GM21390 (cell line): ENCODE results near the gene VLDLR.

Experiments used
- ATAC-seq: cut with Tn5 transposase; IDR thresholded peaks from one replicate; pipeline ENCODE4 v1.9.1; 2021; ENCODE audit not compliant: unreplicated experiment

Gene VLDLR

GRCh38 chr9:2620919-2621721, 467 bp upstream of the VLDLR start:
- ATAC-seq: peak; percentile 55

DNA sequence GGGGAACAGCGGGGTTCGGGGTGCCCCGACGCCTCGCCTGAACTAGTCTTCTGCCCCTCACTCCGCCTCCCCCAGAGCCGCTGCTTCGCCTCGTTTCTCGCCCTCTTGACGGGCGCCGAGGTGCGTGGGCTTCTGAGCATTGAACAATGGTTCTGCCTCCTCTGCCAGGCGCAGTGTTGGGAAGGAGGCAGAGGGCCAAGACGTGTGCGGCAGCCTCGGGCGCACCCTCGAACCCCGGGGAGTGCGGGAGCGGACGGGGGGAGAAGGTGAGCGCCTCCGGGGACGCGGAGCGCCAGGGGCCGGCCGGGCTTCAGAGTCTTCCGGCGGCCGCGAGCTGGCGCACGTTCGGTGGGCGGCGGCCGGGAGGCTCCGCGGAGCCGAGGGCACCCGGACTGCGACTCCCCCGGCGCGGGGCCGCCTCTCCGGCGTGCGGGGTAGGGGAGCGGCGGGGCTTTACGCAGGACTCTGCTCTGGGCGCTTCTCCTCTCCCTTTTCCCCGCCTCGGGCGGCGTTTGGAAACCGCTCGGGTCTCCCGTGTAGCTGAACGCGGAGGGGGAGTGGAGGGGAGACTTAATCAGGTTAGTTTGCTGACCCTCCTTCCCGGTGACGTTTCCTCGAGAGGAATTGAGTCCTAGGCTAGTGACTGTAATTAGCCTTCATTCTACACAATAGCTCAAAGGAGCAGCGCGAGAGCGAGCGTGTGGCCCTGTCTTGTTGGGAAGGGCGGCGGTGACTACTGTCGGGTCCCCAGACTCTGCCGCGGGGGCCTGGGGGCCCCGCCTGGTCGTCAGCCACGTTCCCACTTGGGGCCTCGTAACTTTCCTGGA, 1.1 kb downstream of the VLDLR start:
- peak; percentile 32 for ATAC-seq

DNA sequence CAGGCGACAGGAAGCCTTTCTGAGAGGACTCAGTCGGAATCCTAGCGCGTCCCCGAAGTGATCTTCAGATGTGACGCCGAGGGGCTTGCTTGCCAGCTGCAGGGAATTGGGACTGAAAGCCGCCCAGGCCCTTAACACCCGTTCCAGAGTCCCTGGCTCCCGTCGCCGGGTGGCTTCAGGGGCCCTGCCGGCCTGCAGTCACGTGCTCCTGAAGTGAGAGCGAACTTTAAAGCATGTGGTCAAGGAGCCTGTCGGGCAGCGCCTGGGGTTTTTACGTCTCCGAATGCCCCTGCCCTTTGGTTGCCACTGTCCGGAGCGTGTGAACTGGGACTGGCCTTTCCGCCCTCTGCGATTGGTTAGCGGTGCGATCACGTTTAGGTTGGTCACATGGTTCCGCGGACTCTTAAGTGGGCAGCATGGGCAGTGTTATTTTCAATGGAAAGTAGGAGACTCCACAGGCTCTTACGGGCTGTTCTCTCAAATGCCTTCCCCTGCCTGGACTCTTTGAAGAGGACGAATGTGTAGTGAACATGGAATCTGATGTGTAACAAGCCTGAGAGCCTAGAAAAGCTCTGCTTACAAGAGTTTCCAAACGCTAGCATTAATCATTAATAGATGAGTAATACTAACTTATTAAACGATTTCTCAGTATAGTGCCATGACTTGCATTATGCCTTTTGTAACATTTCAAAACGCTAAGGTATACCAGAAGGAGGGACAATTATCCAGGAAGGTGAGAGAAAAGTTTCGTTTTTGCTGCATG, 1.9 kb downstream of the VLDLR start:
- ATAC-seq: no peak

DNA sequence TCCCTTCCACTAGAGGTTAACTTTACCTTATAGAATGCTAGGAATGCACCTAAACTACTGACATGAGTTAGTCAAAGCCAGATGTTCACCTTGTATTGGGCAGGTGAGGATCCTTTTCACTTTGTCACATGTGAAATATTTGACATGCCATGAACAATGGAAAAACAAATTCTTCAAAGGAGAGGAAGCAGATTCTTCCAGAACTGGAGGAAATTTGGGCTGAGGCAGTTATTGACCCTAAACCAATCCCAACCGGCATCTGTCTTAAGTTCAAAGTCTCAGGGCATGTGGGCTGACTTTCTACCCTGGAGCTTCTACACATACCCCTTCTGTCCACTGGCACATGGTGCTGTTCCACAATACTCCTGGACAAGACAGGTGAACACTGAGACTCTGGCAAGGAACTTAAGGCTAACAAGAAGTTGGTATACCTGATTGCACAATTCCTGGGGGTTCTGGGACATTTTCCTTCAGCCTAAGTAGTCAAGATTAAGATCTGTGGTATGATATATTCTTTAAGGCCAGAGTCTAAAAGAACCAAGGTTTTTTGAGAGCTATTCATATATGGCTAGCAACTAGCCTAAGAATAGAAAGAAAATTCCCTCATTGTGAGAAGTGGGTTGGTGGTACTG, 2.6 kb downstream of the VLDLR start:
- no peak for ATAC-seq

GRCh38 chr9:2625427-2625826, 3.8 kb downstream of the VLDLR start:
- ATAC-seq: no peak

- no peak for ATAC-seq
Measured at GRCh38 chr9:2628919-2629318, 7.3 kb downstream of the VLDLR start.

DNA sequence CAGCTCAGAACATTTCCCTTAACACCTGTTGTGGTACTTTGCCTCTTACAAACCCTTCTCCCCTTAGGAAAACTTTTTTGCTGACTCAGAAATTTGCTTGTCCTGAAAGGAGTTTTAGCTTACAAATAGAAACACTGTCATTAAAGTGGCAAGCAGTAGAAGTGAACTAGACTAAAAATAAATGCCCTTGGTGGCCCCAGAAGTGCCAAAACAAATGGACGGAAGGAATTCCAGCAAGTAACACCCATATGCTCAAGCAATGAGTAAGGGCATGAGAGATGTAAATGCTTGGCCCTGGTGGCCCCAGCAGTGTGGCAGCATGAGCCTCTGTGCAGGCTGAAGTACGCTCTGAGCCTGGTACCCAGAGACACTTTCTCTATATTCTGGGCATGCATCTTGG, 8.6 kb downstream of the VLDLR start:
- no peak for ATAC-seq

DNA sequence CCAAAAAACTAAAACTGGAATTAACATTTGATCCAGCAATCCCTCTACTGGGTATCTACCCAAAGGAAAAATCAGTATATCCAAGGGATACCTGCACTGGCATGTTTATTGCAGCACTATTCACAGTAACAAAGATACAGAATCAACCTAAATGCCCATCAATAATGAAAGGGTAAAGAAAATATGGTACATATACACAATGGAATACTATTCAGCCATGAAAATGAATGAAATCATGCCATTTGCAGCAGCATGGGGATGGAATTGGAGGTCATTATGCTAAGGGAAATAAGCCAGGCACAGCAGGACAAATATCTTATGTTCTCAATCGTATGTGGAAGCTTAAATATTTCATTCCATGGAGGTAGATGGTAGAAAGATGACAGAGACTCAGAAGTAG, 9.7 kb downstream of the VLDLR start:
- no peak for ATAC-seq

DNA sequence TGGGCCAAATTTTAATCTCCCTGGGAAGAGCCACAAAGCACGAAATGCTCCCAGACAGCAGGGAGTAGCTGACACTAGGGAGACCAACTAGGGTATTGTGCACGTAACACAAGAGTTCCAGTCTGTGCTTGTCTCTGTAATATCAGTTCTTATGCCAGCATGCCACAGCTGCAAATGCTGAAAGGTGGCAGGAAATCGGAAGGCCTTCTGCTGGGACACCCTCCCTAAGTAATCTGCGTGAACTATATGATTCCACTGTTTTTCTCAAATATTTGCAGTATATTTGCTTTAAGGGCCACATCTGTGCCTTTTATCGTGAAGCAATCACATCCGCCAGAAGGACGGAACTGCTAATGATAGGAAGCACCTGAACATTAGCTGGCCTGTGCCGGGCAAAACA, 12.6 kb downstream of the VLDLR start:
- ATAC-seq: no peak

DNA sequence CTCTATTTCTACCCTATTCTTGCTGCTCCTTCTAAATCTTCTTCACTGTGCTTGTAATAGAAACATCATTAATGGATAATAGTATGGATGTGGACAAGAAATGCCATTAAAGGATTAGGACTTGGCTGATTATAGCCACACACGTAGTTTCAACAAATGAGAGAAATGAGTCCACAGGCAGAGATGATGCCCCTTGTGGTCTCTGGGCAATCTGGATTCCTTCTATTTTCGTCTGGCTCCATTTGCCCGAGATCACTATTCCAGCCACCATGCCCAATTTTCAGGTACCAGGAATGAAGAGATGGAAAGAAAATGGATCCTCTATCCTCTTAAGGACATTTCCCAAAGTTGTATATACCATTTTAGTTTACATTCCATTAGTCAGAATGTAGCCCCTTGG, 13.2 kb downstream of the VLDLR start:
- ATAC-seq: no peak

GRCh38 chr9:2635922-2636321, 14.3 kb downstream of the VLDLR start:
- ATAC-seq: no peak

- no peak for ATAC-seq
Measured at GRCh38 chr9:2637390-2637789, 15.8 kb downstream of the VLDLR start.

DNA sequence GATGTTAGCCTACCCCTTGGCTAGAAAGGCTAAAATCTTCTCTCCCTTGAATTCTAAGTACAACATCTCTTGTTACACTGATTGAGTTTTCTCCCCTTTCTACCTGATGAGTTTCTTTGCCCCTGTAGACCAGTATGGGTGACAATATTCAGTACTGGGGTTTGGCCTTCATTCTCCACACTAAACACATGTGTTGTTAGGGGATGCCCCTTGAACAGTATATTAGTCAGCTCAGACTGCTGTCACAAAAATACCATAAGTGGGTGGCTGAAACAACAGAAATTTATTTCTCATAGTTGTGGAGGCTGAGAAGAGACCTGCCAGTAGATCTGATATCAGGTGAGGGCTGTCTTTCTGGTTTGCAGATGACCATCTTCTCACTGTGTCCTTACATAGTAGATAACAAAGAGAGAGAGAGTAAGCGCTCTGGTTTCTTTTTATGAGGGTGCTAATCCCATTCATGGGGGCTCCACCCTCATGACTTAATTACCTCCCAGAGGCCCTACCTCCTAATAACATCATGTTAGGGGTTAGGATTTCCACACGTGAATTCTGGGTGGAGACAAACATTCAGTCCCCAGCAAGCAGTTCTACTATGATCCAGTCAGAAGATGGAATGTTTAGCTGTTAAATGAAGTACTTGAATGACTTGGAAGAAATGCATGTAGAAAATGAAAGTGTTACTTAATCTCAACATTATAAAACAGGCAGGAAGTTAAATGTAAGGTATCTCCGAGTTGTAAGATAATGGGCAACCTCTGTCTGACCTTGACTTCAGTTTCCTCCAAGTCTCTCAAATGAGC, 17.5 kb downstream of the VLDLR start:
- ATAC-seq: peak; percentile 85

- no peak for ATAC-seq
Measured at GRCh38 chr9:2639786-2640185, 18.2 kb downstream of the VLDLR start.

GRCh38 chr9:2640570-2640969, 19.0 kb downstream of the VLDLR start:
- no peak for ATAC-seq

GRCh38 chr9:2641033-2641432, 19.4 kb downstream of the VLDLR start:
- no peak for ATAC-seq

DNA sequence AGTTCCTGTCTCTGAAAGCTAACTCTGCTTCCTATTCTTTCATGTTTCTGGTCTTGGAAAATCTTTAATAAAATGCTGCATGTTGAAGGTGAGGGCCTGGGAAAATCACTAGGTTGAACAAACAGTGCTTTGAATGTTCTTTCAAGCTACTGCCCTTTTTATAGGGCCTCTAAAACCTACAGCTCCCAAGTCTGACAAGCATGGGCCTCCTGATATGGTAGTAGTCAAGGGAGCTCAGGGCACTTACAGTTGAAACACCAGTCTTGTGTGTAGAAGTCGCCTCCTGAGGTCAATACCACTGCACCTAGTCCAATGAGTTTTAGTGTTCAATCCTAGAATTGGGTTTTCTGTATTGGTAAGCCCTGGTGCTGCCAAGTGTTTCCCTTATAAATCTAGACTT, 20.5 kb downstream of the VLDLR start:
- no peak for ATAC-seq

DNA sequence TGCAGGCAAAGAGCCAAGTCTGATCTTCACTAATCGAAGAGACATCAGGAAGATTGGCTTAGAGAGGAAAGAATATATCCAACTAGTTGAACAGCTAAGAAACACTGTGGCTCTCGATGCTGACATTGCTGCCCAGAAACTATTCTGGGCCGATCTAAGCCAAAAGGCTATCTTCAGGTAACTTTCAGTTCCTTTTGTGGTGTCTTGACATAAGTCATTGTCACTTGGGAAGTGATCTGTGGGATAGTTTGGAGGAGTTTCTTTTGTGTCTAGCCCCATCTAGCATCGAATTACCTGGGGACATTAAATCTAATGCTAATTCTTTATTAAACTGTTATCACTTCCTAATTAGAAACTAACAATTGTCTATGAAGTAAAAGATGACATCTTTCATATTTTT, 24.0 kb downstream of the VLDLR start:
- peak; percentile 88 for ATAC-seq

- no peak for ATAC-seq
Measured at GRCh38 chr9:2655411-2655901, 33.9 kb downstream of the VLDLR start.

GRCh38 chr9:2657427-2657826, 35.8 kb downstream of the VLDLR start:
- no peak for ATAC-seq
